Heart left ventricle (tissue), 16 donors: ENCODE data around the gene TIMM17B. TPM values are rescaled to one million over a fixed set of nuclear protein-coding genes. Genes with fewer than 3 reads are reported as not detected.

Experiments used
- ATAC-seq, 4 donors: fragments of 200-7000 bp; cut with Tn5 transposase; one replicate each; pipeline ENCODE4 v1.9.1; 2020 to 2022; ENCODE audit warnings: moderate library complexity in 4 of 4, mild to moderate bottlenecking in 3 of 4, moderate number of reproducible peaks in 1 of 4
- DNase-seq, 5 donors: peaks; one replicate each; pipeline ENCODE4 v3.0.0-alpha.2; 2020
- H3K27ac ChIP-seq, 12 donors: fragments of 200-600 bp; sonication (generic) in 4 of 12; one replicate each; pipeline versions ENCODE4 v1.5.0 to v1.8.0; 2016 to 2022; ENCODE audit warnings: mild to moderate bottlenecking in 2 of 12
- H3K27me3 ChIP-seq, 9 donors: fragments of 200-600 bp; sonication (generic) in 2 of 9; one replicate each; pipeline versions ENCODE4 v1.5.1 to v1.8.0; 2016 to 2022; ENCODE audit warnings: mild to moderate bottlenecking in 3 of 9
- H3K36me3 ChIP-seq, 9 donors: fragments of 200-600 bp; sonication (generic) in 2 of 9; one replicate each; pipeline versions ENCODE4 v1.5.0 to v1.8.0; 2018 to 2022; ENCODE audit warnings: mild to moderate bottlenecking in 2 of 9
- H3K4me1 ChIP-seq, 12 donors: fragments of 200-600 bp; sonication (generic) in 4 of 12; one replicate each; pipeline versions ENCODE4 v1.5.0 to v1.8.0; 2016 to 2022; ENCODE audit warnings: mild to moderate bottlenecking in 3 of 12
- H3K4me3 ChIP-seq, 12 donors: fragments of 200-600 bp; sonication (generic) in 4 of 12; one replicate each; pipeline versions ENCODE4 v1.5.0 to v1.8.0; 2017 to 2022; ENCODE audit warnings: mild to moderate bottlenecking in 9 of 12, moderate library complexity in 4 of 12
- H3K9me3 ChIP-seq, 12 donors: fragments of 200-600 bp; sonication (generic) in 4 of 12; one replicate each; pipeline versions ENCODE4 v1.5.0 to v1.8.0; 2016 to 2022; ENCODE audit warnings: mild to moderate bottlenecking in 1 of 12
- POLR2A ChIP-seq, 2 donors: fragments of 450-650 bp; IDR thresholded peaks; one replicate each; pipeline ENCODE4 v1.6.1; 2017; ENCODE audit warnings: antibody characterized with exemption in 2 of 2, mild to moderate bottlenecking in 2 of 2, moderate library complexity in 2 of 2
- WGBS, 4 donors: extraction: QIAGEN DNeasy Blood & Tissue Kit in 2 of 4; methylation state at CpG; one replicate each; pipeline versions ENCODE4 v1.1.5 to v1.1.7; 2013 to 2018; 5-methylcytosine and 5-hydroxymethylcytosine counted together
- intact Hi-C, 10 donors: fragments of 100-400 bp; cut with DNase I; formaldehyde crosslinking; loops; one replicate each; pipeline versions ENCODE4 v1.11.1 to v1.14.2; 2022
- polyA plus RNA-seq, 2 donors: library from polyadenylated mRNA; stranded (reverse); fragments of 200-250 nt; gene quantifications; one replicate each; pipeline ENCODE4 v1.2.3, GENCODE V29; 2013
- total RNA-seq, 9 donors: library from RNA; depleted of rRNA in 2 of 9; stranded (reverse); fragments of >200 nt in 2 of 9; fragmentation: NEBNext Ultra II Directional in 3 of 9; extraction: Animal tissue kit (Norgen Biotek cat#: 25700) in 3 of 9; gene quantifications; one replicate each; pipeline versions ENCODE4 v1.1.0 to v1.2.4, GENCODE V29; 2016 to 2023
- TF ChIP-seq, protein P1 (sequence below), 12 donors: fragments of 200-600 bp; sonication (generic) in 4 of 12; IDR thresholded peaks; one replicate each; pipeline versions ENCODE4 v1.5.0 to v1.8.0; 2018 to 2022; ENCODE audit warnings: antibody characterized with exemption in 12 of 12, mild to moderate bottlenecking in 5 of 12
- donor health status: ischemic (EF 13 %, LVEDD 7.1; RV severe dilation, severe dysfunction).
- donor health status: healthy with polysubstance abuse.
- donor health status: DM: no; HTN: yes; CAD: no.
- donor health status: DM: no; HTN: no; CAD: no.
- donor health status: ischemic (EF 25% LVEDD 6.9; RV normal size, moderate dysfunction).
- donor health status: ischemic (EF 25% LVEDD 5.7; RV mildly dilated, moderate dysfunction).
- donor health status: healthy.
- donor health status: DM: yes; HTN: yes; CAD: no.
- donor health status: ischemic (EF 35%, LVEDD 5.7; RV mildly dilated, moderate dysfunction).
- donor health status: nonischemic (EF 11% LVEDD 7.7; RV severe dilation, severe dysfunction).
- donor health status: DM: yes; HTN: yes; CAD: no.
- donor health status: PGD.
- donor health status: ischemic (EF 29% LVEDD 5.4; RV normal size, mild dysfunction).
- donor health status: nonischemic (EF 23%, LVEDD 6.1; RV moderate dilation, normal function).

Gene TIMM17B
- total and polyA plus RNA-seq, 11 donors = 57.1 to 91.0 (median 73.2) TPM

DNA sequence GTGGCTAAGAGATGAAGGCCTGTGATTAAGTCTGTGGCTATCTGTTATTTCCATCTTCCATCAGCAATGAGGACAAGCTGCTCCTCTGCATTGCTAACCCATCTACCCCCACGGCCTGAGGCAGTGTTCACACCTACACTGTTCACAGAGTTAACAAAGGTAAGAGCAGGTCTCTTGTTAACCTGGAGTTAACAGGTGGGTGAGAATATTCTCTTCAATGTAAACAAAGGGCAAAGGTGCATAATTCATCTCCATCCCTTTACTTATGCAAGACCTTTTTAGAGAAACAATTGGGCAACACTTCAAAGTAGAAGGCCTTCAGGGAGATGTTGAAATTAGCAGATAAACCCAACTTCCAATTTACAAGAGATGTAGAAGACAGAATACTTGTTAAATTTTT, 11.0 kb upstream of the TIMM17B start:
- TF ChIP-seq, protein P1, sequence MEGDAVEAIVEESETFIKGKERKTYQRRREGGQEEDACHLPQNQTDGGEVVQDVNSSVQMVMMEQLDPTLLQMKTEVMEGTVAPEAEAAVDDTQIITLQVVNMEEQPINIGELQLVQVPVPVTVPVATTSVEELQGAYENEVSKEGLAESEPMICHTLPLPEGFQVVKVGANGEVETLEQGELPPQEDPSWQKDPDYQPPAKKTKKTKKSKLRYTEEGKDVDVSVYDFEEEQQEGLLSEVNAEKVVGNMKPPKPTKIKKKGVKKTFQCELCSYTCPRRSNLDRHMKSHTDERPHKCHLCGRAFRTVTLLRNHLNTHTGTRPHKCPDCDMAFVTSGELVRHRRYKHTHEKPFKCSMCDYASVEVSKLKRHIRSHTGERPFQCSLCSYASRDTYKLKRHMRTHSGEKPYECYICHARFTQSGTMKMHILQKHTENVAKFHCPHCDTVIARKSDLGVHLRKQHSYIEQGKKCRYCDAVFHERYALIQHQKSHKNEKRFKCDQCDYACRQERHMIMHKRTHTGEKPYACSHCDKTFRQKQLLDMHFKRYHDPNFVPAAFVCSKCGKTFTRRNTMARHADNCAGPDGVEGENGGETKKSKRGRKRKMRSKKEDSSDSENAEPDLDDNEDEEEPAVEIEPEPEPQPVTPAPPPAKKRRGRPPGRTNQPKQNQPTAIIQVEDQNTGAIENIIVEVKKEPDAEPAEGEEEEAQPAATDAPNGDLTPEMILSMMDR (IDR thresholded peaks at IDR 0.05) = no peak
- TF ChIP-seq POLR2A (IDR thresholded peaks at IDR 0.05) = no peak
- Histone ChIP-seq H3K4me3 (no peak overlapping the region), H3K27me3 (no peaks in the 10 kb centered on the region), H3K27ac (no peak overlapping the region), H3K36me3 (peaks cover 0 to 26% (median 14%) of the 10 kb centered on the region in 9 donors), H3K4me1 (peaks cover 0 to 12% (median 5%) of the 10 kb centered on the region in 12 donors), H3K9me3 (peaks cover 0 to 7% (median 0%) of the 10 kb centered on the region in 12 donors)
- ATAC-seq (no peak), DNase-seq (no peak)
- intact Hi-C loops = no loop called here
- 38 to 80% (median 59%) methylated on average over 1 of the region's 1 CpG for WGBS, 4 donors

DNA sequence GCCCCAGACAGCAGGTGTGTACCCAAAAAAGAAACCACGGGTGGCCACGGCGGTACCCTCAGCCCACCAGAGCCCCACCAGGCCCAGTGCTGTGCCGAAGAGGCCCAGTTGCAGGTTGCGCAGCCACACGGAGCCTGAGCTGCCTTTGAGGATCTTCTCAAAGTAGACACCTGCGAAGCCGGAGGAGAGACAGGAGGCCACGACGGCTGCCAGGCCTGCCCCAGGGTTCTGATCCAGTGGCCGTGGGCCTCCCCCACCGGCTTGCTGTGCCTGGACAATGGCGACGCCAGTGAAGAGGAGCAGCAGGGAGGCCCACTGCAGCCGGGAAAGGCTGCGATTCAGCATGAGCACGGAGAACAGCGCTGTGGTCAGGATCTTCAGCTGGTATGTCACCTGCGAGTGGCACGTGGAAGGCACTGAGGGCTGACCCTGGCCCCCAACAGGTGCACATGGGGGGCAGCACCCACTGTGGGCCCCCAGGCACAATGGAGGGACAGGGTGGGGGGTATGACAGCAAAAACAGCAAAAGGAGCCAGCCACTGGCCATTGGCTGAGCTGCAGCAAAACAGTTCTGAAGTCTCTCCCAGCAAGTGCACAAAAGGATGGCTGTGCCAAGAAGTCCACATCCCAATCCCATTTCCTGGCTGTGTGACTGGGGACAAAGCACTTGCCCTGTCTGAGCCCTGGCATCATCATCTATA, 7.7 kb upstream of the TIMM17B start:
- peaks cover 0 to 3% (median 0%) of the 10 kb centered on the region in 9 donors for H3K27me3 ChIP-seq
- intact Hi-C loops = no loop called here
- ATAC-seq (no peak), DNase-seq (no peak)
- H3K4me3 ChIP-seq = no peak overlapping the region
- no peak overlapping the region for H3K27ac ChIP-seq
- no peak for TF ChIP-seq POLR2A (IDR thresholded peaks at IDR 0.05)
- TF ChIP-seq, protein P1 (IDR thresholded peaks at IDR 0.05) = no peak
- peaks cover 0 to under 1% (median 0%) of the 10 kb centered on the region in 12 donors for H3K4me1 ChIP-seq
- H3K9me3 ChIP-seq = no peaks in the 10 kb centered on the region
- H3K36me3 ChIP-seq = peaks cover 0 to 55% (median 32%) of the 10 kb centered on the region in 9 donors
- 88 to 92% (median 91%) methylated on average over 12 to 20 of the region's 20 CpGs for WGBS, 4 donors

DNA sequence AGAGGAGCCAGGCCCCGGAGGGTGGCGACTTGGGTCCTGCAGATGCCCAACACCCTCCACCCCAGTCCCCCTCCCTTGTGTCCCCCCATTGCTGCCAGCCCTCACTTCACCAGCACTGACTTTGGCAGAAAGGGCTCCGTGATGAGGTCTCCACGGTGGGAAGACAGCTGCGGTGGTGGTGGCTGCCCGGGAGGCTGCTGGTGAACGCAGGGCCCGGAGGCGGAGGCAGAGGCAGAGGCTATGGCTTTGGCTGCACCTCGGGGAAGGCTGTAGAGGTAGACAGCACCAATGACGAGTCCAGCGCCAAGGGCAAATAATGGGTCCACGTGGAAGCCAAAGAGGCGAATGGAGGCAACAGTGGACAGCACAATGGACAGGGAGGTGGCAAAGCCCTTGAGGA, 7.1 kb upstream of the TIMM17B start:
- no peak overlapping the region for H3K27ac ChIP-seq
- no peak overlapping the region for H3K4me3 ChIP-seq
- 83 to 91% (median 86%) methylated on average over 13 to 14 of the region's 14 CpGs for WGBS, 4 donors
- H3K9me3 ChIP-seq = no peaks in the 10 kb centered on the region
- H3K36me3 ChIP-seq = peaks cover 0 to 56% (median 32%) of the 10 kb centered on the region in 9 donors
- H3K4me1 ChIP-seq = peaks cover 0 to 2% (median 0%) of the 10 kb centered on the region in 12 donors
- peaks cover 0 to 3% (median 0%) of the 10 kb centered on the region in 9 donors for H3K27me3 ChIP-seq
- intact Hi-C loops = no loop called here
- ATAC-seq (no peak), DNase-seq (no peak)
- TF ChIP-seq, protein P1 (IDR thresholded peaks at IDR 0.05) = no peak
- TF ChIP-seq POLR2A (IDR thresholded peaks at IDR 0.05) = no peak

DNA sequence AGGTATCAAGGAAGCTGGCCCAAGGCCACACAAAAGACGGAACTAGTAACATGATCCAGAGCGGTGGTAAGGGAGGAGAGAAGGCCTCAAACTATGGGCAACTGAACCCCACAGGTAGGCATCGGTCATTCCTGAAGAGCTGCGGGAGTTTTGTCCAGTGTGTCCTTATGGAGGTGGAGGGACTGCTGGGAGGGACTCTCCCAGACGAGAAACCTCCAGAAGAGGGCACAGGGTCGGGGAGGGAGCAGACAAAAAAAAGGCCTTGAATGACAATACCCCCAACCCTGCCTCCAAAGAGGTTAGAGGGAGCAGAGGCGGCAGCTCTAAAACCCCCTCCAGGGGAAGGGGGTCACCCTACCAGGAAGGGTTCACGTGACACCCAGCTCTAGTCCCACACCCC, 6.6 kb upstream of the TIMM17B start:
- 76 to 82% (median 77%) methylated on average over 8 of the region's 8 CpGs for WGBS, 4 donors
- peaks cover 0 to 3% (median 0%) of the 10 kb centered on the region in 9 donors for H3K27me3 ChIP-seq
- H3K4me3 ChIP-seq = no peak overlapping the region
- peaks cover 0 to 57% (median 36%) of the 10 kb centered on the region in 9 donors for H3K36me3 ChIP-seq
- no peak for ATAC-seq
- TF ChIP-seq, protein P1 (IDR thresholded peaks at IDR 0.05) = no peak
- no peak for TF ChIP-seq POLR2A (IDR thresholded peaks at IDR 0.05)
- intact Hi-C loops = no loop called here
- H3K27ac ChIP-seq = no peak overlapping the region
- H3K4me1 ChIP-seq = peaks cover 0 to 6% (median 0%) of the 10 kb centered on the region in 12 donors
- no peaks in the 10 kb centered on the region for H3K9me3 ChIP-seq
- no peak for DNase-seq
